Measurements from ENCODE around the gene GALNT9.
"Not testable (repeated sequence)": the region's sequence is repeated elsewhere in the genome, so short reads cannot be mapped to it uniquely, and the experiment has no call there.

GALNT9 gene

DNA sequence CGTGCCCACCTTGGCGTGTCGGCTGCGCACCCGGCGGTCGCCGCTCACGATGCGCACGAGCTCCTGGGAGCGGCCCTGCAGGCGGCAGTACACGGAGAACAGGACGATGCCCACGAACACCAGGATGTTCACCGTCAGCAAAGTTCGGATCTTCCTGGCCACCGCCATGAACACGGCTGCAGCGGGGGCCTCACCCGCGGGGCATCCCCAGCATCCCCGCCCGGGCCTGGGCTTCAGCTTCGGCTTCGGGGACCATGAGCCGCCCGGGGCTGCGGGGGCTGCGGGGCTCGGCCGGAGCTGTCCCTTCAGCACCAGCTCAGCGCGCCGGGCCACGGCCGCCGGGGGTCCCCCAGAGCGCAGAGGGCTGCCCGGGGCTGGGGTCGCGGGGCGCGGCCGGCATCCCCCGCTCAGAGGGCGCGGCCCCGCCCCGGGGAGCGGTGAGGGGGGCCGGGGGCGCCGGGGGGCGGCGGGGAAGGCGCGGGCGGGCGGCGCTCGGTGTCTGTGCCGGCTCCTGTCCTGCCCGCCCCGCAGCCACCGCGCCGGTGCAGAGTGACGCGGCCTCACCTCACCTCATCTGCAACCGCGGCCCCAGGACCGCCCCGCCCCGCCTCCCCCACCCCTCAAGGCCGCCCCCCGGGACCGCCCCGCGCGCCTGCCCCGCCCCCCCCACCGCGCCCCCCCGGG lies at the start of gene GALNT9:
Gene GALNT9, minus strand, starts transcription at position 554 of the 684 bp plus-strand sequence. Its CDS starts 386 bp downstream, at position 168.
- no peak within 1 kb of the TSS for H3K4me3 ChIP-seq (ENCODE audit: low read depth, low read length)
- TF ChIP-seq, protein P1, sequence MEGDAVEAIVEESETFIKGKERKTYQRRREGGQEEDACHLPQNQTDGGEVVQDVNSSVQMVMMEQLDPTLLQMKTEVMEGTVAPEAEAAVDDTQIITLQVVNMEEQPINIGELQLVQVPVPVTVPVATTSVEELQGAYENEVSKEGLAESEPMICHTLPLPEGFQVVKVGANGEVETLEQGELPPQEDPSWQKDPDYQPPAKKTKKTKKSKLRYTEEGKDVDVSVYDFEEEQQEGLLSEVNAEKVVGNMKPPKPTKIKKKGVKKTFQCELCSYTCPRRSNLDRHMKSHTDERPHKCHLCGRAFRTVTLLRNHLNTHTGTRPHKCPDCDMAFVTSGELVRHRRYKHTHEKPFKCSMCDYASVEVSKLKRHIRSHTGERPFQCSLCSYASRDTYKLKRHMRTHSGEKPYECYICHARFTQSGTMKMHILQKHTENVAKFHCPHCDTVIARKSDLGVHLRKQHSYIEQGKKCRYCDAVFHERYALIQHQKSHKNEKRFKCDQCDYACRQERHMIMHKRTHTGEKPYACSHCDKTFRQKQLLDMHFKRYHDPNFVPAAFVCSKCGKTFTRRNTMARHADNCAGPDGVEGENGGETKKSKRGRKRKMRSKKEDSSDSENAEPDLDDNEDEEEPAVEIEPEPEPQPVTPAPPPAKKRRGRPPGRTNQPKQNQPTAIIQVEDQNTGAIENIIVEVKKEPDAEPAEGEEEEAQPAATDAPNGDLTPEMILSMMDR (IDR thresholded peaks at IDR 0.05; ENCODE audit: low read depth, low read length), result no peak

DNA sequence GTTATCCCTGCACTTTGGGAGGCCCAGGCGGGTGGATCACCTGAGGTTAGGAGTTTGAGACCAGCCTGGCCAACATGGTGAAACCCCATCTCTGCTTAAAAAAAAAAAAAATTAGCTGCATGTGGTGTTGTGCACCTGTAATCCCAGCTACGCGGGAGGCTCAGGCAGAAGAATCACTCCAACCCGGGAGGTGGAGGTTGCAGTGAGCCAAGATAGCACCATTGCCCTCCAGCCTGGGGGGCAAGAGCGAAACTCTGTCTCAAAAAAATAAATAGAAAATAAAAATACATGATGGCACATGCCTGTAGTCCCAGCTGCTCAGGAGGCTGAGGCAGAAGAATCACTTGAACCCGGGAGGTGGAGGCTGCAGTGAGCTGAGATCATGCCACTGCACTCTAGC lies 49.7 kb upstream of the GALNT9 start:
- not testable (repeated sequence) for H3K4me3 ChIP-seq (ENCODE audit: low read depth, low read length)

DNA sequence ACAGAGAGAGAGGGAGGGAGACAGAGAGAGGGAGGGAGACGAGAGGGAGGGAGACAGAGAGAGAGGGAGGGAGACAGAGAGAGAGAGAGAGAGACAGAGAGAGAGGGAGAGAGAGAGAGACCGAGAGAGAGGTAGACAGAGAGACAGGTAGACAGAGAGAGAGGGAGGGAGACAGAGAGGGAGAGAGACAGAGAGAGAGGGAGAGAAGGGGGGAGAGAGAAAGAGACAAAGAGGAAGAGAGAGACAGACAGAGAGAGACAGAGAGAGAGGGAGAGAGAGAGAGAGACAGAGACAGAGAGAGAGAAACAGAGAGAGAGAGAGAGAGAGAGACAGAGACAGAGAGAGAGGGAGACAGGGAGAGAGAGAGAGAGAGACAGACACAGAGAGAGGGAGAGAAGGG lies 47.8 kb upstream of the GALNT9 start:
- no peak overlapping the region for H3K4me3 ChIP-seq (ENCODE audit: low read depth, low read length)
- TF ChIP-seq, protein P1 (IDR thresholded peaks at IDR 0.05; ENCODE audit: low read depth, low read length), result no peak

DNA sequence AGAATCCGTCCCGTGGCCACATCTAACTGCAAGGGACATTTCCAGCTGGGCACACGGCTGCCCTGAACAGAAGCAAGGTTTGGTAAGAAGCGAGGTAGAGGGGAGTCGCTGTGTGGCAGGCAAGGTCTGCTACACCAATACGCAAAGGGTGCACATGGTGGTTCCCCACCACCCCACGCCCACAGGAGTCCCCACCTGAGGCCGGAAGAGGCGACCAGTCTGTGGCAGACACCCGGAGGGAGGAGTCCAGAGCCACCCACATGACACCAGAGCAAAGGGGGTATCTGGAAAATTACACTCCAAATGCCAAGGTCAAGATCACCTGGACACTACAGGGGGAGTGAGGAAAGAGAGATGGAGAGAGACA lies 47.1 kb upstream of the GALNT9 start:
- no peak overlapping the region for H3K4me3 ChIP-seq (ENCODE audit: low read depth, low read length)
- TF ChIP-seq, protein P1 (IDR thresholded peaks at IDR 0.05; ENCODE audit: low read depth, low read length), result no peak

DNA sequence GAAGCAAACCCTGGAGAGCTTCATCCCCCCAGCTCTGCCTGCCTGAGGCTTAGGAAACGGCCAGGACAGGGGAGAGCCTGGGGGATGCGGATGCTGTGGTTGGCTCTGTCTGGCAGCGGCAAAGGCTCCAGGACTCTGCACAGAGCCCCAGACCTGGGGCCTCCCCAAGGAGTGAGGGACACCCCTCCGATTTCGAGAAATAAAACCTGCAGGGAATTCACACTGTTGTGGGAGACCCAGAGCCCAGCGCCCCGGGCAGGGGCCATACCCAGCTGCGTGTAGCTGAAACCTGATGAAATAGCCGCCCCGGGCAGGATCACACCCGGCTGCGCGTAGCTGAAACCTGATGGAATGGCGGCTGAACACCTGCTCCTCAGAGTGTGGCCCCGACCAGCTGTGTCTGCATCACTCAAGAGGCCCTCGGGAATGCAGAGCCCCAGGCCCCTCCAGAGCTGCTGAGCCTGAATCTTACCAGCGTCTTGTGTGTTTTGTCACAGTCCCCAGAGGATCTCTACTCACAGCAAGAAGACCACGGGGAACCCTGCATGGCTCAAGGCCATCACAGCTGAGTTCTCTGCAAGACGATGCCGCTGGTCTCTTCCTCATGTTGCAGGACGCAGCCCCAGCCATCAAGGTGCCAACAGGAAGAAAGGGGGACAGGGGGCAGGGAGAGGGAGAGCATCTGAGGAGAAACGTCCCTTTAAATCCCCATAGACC lies 46.5 kb upstream of the GALNT9 start:
- H3K4me3 ChIP-seq (ENCODE audit: low read depth, low read length), result no peak overlapping the region
- TF ChIP-seq, protein P1 (IDR thresholded peaks at IDR 0.05; ENCODE audit: low read depth, low read length), result no peak

DNA sequence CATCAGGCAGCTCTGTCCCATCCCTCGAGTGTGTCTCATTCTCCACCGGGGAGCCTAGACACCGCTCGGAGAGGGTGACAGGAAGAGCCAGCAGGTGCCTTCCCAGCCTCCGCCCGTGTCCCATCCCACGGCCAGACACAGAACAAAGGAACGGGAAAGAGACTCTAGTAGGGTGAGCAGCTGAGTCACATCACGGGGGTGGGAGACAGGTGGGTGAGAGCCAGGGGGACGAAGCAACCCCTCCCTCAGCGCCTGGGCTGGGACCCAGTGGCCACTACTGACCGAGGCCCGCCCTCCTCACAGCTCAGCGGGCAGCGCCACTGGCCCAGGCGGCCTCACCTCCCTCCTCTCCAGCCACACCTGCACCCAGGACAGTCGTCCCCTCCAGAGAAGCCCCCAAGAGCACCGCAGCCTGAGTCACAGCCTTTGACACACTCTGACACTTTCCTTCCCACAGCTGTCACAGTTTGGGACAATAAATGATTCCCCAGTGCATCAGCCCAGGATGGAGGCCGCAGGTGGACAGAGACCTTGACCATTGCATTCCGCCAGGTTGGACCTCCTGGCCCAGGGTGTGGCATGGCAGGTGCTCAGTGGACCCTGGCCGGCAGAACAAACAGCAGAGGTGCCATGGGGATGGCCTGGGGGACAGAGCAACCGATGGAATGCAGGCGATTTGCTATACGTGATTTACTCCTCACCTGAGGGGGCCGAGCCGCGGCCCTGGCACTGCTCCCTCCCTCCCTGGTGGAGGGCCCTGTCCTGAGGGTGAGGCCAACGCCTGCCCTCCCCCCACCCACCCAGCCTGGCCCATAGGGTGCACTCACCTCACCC lies 45.4 kb upstream of the GALNT9 start:
- no peak overlapping the region for H3K4me3 ChIP-seq (ENCODE audit: low read depth, low read length)
- TF ChIP-seq, protein P1 (IDR thresholded peaks at IDR 0.05; ENCODE audit: low read depth, low read length), result no peak

DNA sequence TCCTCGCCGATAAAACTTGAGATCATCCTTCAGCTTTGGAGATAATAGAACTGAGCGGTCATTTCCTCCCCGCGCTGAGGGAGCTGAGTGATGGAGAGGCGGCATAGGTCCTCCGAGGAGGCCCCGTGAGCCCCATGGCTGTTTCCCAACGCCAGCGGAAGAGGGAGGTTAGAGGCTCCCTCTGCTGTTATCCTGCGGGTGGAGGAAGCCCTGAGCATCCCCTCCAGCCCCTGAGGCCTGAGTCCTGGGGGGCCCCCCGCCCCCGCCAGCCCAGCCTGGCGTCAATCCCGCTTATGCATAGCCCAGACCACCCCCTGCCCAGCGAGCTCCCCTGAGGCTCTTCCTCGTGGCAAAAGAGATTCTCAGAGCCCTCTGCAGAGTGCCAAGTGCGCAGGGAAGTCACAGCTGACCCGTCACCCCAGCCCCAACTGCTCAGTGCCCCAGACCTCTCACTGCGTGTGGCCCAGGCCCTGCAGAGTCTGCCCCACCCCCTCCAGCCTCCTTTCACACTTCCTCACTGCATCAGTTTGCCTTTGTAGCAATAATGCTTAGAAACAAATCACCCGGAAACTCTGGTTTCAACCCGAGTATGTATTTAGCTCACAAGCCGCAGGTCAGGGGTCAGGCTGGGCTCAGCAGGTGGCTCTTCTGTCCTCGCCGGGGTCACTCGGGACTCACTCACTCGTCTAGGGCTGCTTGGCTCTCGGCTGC lies 44.7 kb upstream of the GALNT9 start:
- H3K4me3 ChIP-seq (ENCODE audit: low read depth, low read length), result no peak overlapping the region
- TF ChIP-seq, protein P1 (IDR thresholded peaks at IDR 0.05; ENCODE audit: low read depth, low read length), result no peak
